A549 (cell line): Measurements from ENCODE around the gene FBLN5.

Experiments
- BHLHE40 ChIP-seq: IDR thresholded peaks from 2 replicates; pipeline ENCODE4 v1.6.1; 2012; ENCODE audit warnings: low read depth, low read length, inconsistent platforms
- CTCF ChIP-seq: fragments of >200 bp; sonication (Bioruptor Twin); formaldehyde crosslinking; IDR thresholded peaks from 3 replicates; pipeline ENCODE4 v1.5.1; 2016
- ESRRA ChIP-seq: fragments of 150-350 bp; IDR thresholded peaks from 2 replicates; pipeline ENCODE4 v1.6.1; 2014; ENCODE audit warnings: mild to moderate bottlenecking, low read length, borderline replicate concordance
- HMGXB4 ChIP-seq: fragments of 250-450 bp; sonication (Bioruptor Pico); IDR thresholded peaks from 2 replicates; pipeline ENCODE4 v1.5.0; 2021; ENCODE audit warnings: mild to moderate bottlenecking, moderate library complexity, borderline replicate concordance
- JUNB ChIP-seq: fragments of >200 bp; sonication (Bioruptor Twin); formaldehyde crosslinking; IDR thresholded peaks from 2 replicates; pipeline ENCODE4 v1.6.1; 2016
- KDM5A ChIP-seq: fragments of 200-600 bp; sonication (generic); IDR thresholded peaks from 2 replicates; pipeline ENCODE4 v1.6.1; 2016; ENCODE audit warnings: antibody characterized with exemption, mild to moderate bottlenecking
- POLR2A ChIP-seq: IDR thresholded peaks from 2 replicates; pipeline ENCODE4 v1.6.1; 2012; ENCODE audit warnings: mild to moderate bottlenecking, low read length
- RNF2 ChIP-seq: fragments of 200-600 bp; sonication (generic); IDR thresholded peaks from 2 replicates; pipeline ENCODE4 v1.6.1; 2016; ENCODE audit warnings: low read depth, mild to moderate bottlenecking, antibody characterized with exemption, moderate library complexity, borderline replicate concordance
- SMC3 ChIP-seq: fragments of >200 bp; sonication (Bioruptor Twin); formaldehyde crosslinking; IDR thresholded peaks from 3 replicates; pipeline ENCODE4 v1.6.1; 2018; ENCODE audit warnings: inconsistent platforms
- TFCP2L1 ChIP-seq: fragments of 250-450 bp; sonication (Bioruptor Pico); IDR thresholded peaks from 2 replicates; pipeline ENCODE4 v1.5.0; 2021; ENCODE audit warnings: mild to moderate bottlenecking

- no peak for TF ChIP-seq CTCF
- no peak for TF ChIP-seq KDM5A
- no peak for TF ChIP-seq ESRRA
- TF ChIP-seq JUNB = no peak
- TF ChIP-seq SMC3 = no peak
- TF ChIP-seq RNF2 = no peak
- TF ChIP-seq HMGXB4 = no peak
- TF ChIP-seq BHLHE40 = no peak
- no peak for TF ChIP-seq POLR2A
- TF ChIP-seq TFCP2L1 = no peak
These were observed 22.3 kb downstream of the FBLN5 start for GRCh38 chr14:91925001-91925726.
